GM21576 (cell line): ENCODE results near the gene MPRIP.

Source experiments
- ATAC-seq: cut with Tn5 transposase; IDR thresholded peaks from one replicate; pipeline ENCODE4 v1.9.1; 2021; ENCODE audit warnings: mild to moderate bottlenecking, moderate library complexity; ENCODE audit not compliant: unreplicated experiment

Gene MPRIP

DNA sequence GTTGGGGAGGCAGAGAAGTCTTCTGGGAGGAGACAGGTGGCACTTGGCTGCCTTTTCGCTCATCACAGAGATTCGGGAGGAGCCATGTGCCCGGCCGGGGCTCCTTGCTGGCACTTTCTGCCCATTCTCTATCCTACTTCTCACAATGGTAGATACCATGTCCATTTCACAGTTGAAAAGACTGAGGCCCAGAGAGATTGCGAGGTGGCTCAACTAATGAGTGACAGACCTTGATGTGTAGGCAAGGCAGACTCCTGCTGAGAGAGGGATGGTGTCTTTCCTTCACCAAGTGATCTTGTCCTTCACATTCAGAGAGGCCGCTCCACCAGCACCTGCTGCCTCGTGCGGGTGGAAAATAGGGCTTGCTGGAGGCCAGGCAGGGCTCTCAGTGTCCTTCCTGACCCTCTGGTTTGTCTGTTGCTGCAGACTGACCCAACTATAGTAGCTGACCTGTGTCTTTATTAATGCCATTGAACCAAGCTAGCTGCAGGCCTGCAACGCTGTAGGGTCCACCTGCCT, 42.1 kb downstream of the MPRIP start:
- no peak for ATAC-seq

DNA sequence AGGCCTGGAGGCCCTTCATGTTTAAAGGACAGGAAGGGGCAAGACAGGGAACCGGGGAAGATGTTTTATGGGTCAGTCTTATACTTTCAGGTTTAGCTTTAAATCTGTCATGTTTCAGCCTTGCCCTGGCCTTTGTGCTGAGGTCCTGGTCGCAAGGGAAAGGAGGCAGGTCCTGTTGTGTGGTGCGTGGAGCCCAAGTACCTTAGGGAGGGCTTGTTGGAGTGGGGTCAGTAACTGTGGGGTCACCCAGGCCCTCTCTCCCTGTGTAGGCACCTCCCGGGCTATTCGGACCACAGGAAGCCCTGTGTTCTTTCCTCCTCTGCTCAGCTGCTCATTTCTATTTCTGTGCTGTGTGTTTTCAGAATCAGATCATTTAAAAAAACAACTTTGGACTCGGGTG, 42.7 kb downstream of the MPRIP start:
- ATAC-seq, result no peak

DNA sequence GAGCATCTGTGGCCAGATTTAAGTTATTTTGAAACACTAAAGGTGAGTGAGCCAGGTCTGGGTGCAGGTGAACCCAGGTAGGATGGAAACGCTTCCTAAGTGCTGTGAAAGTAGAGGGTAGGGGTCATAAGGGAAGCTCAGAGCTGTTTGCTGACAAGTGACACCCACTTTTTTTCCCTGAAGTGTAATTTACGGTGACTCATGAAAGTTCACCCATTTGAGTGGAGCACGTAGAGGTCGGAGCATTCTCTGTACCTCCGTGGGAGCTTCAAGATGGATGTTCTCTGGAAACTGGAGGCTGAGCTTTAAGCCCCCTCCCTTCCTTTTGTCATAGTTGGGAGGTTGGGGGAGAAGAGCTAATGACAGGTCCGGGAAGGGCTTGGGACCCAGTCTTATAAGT, 44.3 kb downstream of the MPRIP start:
- no peak for ATAC-seq

DNA sequence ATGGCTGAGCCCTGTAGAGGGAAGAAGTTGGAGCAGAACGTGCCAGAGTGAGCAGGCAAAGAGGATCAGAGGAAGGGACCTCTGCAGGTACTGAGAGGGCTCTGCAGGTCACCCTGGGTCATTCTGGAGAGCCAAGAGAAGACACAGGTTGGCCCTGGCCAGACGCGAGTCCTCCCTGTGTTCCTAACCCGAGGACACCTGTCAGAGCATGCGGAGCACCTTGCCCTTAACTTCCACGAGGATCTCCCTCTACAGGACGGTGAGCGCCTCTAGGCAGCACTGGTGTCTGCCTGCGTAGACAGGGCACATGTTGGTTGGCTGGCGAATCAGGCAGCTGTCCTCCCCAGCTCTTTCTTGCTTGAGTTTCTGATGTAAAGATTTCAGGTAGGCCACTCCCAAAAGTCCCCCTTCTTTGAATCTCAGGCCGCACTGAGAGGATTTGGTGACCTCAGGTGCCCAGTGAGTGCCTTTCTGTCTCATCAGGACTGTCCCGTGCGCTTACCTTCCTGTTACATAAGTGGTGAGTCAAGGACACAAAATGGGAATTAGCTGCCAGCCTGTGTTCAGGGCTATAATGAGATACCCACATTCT, 45.3 kb downstream of the MPRIP start:
- ATAC-seq, result no peak

DNA sequence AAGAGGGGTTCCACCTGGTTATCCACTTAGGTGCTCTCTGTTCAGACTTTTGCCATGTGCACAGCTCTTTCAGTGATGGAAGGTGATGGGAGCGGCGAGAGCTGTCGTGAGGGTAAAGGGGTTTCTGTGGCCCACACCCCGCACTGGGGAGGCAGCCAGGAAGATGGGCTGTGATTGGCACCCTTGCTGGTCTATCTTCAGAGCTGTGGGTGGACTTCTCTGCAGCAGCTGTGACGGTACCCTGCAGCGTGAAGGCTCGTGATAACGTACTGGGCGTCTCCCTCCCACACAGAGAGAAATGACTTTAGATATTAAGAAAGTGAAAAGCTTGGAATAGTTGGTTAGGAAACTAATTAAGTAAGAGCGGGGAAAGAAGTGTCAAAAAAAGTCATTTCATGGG, 45.8 kb downstream of the MPRIP start:
- ATAC-seq, result no peak

DNA sequence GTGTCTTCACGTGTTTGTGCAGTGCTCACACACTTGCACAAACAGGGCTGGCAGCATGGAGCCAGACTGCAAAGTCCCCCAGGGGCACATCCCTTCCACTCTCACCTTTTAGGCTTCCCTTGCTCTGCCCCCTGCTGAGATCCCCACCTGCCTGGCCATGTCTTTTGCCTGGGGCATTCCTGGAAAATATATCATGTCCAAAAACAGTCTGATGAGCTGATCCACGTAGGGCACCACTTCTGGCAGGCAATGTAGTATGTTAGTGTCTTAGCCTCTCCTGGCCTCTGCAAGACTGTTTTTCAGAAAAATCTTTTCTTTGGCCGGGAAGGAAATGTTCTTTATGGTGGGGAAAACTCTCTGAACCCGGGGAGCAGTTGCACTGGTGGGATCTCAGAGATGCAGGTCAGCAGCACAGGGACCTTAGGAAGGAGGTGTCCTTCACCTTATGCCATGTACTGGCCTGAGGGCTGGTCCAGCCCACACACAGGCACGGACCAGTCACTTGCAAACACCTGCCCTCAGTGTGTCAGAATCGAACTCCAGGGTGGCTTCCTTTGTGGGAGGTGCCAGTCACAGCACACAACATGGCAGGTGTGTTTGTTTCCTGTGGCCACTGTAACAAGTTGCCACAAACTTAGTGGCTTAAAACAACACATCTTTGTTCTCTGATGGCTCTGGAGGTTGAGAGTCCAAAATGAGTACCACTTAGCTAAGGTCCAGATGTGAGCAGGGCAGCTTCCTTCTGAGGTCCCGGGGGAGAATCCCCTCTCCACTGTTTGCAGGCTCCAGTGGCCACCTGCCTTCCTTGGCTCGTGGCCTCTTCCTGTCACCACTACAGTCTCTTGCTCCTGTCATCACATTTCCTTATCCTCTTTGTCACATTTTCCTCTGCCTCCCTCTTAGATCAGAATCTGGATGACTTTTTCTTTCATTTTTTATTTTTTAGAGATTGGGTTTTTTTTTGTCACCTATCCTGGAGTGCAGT, 46.6 kb downstream of the MPRIP start:
- no peak for ATAC-seq

DNA sequence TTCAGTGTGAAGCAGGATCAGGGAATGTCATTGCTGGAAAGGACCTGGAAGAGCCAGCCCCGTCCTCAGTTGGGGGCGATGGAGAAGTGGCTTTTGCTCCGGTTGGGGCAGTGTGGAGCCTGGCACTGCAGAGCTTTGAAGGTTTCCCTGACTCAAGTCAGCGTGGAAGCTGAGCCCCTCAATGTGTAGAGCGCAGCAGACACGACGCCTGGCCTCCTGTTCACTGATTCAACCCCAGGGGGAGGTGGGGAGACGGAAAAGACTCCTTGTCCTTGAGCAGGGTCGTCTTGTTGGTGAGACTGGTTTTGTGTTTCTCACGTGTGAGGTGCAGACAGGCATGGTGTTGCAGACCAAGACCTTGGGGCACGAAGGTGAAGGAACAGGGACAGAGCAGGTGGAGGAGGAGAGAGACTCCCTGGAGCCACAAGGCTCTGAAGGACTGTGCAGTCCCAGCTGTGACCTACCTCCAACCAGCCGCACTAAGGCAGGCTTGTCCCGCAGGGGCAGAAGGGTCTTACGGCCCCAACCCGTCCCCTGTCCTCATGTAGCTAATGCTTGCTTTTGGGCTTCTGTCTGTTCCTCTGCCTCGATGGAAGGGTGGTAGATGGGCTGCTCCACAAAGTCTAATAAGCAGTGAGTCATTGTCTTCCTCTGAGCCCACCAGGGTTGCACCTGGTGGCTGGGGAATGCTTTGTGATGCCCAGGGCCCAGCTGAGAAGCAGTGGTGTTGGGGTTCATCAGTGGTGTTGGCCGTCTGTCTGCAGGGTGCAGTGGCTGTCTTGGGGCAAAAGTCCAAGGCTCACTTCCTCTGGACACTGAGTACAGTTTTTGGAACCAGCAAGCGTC, 47.8 kb downstream of the MPRIP start:
- ATAC-seq, result no peak

DNA sequence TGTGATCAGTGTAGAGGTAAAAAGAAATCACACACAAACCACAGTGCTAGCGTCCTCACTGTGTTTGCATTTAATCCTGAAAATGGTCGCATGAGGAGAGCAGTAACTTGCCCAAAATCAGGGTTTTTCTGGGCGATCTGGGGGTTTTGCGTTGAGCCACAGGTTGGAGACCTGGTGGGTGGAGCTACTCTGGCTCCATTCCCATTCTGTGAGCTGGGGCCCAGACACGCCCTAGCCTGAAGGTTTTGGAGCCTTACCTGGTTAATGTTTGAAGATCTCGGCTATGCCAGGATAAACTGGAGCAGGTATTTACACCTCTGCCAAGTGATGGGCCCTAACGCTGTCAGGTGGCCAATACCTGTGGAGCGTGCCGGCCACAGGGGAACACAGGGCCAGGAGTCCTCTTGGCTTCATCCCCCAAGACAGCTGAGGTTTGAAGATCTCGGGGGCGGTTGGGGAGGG, 48.4 kb downstream of the MPRIP start:
- ATAC-seq, result no peak

DNA sequence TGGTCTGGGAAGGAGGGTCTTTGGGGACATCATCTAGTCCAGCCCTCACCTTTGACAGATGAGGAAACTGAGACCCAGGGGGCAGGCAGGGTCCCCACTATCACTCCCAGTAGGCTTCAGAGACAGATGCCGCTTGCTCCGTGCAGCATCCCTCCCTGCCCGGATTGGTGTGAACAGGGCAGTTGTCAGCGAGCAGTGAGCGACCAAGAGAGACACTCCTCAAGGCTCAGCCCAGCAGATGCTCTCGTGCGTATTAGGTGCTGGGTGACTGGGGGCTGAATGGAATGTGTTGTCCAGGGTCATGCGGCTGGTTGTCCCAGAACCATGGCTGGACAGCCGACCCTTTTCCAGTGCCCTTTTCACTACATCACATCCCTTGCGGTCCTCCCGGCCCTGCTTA, 49.0 kb downstream of the MPRIP start:
- no peak for ATAC-seq

DNA sequence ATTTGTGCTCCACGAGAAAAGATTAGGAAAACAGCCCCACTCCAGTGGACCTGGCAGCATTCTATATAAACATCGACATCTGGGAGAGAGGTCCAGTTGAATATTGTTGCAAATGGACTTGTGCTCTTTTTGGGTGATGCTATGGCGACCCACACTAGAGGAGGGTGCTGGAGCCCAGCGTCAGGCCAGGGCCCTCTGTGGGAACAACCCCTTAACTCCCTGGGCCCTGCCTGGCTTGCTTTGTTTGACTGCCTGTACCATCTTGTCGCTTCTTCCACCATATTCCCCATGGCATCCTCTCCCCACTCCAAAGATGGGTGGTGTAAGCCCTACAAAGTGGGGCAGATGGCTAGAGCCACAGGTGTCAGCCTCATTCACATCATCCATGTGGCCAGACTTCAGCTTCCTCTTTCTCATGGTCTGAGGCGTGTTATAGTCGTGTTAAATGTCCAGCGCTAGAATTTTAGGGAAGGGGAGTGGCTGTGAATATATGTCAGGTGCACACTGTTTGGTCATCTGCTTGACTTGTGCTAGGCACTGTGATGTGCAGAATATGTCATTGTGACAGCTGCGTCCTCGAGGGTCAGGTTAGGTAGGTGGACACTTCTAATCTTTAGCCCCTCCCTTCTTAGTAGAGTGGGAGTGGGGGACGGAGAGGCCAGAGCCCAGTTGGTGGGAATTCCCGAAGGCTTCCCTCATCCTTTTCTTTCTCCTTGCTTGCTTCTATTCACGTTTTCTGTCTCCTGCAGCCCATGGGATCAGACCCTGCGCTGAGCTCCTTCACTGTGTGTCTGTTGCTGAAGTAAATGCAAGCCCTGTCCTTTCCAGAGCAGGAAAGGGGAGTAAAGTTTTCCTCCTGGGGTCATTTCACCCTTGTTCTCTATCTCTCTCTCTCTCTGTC, 49.8 kb downstream of the MPRIP start:
- no peak for ATAC-seq

DNA sequence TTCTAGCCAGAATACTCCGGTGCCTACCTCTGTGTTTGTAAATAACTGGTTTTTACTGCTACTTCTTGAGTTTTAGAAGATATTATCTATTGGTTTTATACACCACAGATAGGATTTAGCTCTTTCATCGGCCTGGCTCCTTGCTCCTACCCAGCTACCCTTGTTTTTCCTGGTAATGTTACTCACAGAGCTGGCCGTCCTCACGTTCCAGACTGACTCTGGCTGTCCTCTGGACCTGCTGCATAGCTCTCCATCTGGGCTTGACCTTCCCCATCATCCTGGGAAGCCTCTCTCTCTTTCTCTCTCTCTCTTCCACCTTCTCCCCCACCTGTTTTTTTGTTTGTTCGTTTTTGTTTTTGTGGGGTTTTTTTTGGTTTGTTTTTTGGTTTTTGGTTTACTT, 51.5 kb downstream of the MPRIP start:
- ATAC-seq, result no peak

DNA sequence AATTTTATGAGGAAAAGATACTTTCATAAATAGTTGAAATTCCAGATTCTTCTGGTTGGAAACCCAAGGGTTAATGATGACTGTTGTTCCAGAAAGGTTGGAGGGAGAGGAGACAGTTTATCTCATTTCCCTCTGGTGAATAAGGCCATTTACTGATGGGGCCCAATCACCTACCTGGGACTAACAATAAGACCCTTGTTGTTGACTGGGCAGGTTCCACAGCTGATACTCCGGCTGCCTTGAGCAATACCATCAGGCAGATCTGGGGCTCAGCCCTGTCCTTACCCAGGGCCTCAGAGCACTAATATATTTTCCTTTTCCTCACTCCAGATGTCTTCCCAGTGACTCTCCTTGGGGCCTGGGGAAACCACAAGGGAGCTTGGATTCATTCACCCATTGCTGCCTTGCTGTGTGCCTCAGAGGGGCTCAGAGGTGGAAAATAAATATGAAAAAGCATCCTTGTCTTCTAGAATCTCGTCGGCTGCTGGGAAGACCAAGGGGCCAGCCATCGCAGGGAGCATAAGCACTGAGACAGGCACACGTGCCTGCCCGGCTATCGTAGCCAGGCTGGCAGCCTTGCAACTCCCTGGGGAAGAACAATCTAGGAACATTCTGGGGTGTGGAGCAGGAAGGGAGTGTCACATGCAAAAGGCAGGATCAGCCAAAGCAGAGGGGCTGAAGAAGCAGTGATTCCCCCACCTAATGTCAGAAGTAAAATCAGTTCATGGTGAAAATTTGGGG, 54.4 kb downstream of the MPRIP start:
- ATAC-seq, result no peak

DNA sequence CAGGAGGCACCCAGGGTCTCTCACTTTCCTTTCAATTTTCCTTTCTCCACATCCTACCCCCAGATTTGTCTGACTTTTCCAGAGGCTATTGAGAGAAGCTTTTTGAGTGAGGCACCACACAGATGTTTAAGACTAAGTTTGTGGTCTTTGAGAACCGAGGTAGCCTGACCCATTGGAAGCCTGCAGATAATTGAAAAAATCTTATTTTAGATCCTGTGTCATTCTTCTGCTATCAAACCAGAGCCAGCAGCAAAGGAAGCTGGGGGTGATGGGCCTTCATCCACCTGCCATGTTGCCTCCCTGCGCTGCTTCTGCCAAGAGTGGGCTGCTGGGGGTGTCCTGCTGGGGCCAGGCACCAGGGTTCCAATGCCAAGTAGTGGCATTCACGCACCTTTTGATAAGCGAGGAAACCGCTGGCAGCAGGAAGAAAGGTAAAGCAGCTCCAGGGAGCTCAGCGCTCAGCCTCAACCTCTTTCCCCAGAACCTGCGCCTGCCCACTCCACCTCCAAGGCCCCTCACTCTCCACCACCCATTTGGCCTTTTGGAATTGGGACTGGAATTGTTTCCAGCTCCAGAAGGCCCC, 55.6 kb downstream of the MPRIP start:
- no peak for ATAC-seq

DNA sequence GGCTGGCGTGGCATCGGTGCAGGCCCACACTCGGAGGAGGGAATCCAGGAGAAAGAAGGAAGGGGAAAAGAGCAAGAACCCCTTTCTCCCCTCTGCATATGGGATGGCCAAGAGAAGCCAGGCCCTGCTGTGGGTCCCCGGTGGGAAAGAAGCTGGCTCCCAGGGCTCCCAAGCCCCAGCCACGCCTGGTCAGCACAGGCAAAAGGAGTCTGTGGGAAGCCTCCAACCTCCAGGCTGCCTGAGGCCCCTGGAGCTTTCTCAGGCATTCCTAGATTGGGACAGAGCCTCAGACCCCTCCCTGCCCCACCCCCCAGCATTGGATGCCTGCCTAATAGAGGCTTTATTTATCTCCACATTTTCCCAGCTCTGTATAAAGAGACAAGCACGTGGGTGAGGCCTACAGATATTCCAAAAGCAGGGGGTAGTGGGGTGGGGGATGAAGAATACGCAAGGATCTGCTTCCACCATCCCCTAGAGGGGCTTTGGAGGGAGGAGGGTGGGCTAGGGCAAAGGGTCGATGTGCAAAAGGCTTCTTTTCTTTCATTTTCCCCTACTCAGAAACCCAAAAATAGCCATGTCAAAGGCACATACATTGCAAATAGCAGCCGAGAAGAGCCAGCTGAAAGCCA, 56.4 kb downstream of the MPRIP start:
- ATAC-seq, result no peak

DNA sequence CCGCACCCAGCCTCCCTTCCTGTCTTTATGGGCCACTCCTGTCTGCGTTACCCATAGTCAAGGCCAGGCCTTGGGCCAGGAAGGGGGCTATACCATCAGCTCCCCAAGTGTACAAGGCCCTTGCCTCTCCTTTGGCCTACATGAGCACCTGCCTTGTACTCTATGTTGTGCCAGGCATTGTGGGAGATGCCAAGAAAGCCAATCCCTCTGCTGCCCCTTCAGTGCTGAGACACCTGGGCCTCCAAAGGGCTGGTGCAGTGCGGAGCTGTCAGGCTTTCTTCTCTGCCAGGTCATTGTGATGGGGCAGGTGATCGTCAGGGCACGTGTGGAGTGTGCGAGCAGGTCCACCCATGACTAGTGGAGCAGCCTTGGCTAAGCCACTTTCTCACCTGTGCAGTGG, 59.9 kb downstream of the MPRIP start:
- no peak for ATAC-seq

DNA sequence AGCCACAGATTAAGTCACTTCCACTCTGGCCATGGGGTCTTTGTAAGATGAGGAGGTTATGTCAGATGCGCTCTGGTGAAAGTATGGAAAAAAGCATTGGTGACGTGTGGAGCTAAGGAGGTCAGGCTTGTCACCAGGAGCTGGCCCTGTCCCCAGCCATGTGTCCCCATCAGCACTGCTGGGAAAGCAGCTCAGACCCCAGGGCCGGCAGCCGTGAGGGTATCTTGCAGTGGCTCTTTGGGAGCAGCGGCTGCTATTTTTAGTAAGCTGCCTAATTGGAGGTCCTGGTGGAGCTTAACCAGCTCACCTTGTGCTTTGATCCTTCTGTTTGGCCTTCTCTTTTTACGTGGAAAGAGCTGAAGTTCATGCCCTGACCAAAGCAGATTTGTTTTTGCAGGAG, 60.9 kb downstream of the MPRIP start:
- no peak for ATAC-seq

DNA sequence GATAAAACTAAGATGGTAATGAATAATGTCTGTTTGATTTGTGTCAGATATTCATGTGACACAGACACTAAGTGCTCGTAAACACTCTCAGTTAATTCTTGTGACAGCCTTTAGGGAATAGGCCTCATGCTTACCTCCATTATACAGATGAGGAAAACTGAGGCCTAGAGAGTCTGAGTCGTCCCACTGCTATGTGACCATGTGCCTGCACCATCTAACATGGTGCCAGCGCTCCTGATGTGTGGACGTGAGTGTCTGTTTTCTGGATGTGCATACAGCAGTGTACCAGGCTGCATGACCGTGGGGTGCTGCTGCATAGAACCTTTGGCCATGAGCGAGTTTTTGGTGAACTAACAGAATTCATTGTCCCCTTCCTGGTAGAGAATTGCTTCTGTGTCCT, 61.8 kb downstream of the MPRIP start:
- ATAC-seq, result no peak

DNA sequence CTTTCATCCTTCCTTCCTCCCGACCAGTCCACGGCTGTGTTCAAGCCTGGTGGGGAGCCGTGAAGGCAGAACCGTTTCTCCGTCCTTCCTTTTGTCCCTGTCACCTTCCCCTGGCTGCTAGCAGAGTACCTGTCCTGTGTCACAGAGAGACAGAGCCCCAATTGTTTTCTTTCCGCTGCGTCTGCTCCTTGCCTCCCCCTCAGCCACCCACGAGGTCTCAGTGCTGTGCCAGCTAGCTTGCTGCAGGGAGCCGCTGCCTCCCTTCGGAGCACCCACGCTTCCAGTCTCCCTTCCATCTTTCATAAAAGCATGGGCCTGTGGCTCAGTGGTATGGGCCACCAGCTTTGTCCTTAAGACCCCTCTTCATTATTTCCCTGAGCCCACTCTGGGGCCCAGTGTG, 62.2 kb downstream of the MPRIP start:
- no peak for ATAC-seq

DNA sequence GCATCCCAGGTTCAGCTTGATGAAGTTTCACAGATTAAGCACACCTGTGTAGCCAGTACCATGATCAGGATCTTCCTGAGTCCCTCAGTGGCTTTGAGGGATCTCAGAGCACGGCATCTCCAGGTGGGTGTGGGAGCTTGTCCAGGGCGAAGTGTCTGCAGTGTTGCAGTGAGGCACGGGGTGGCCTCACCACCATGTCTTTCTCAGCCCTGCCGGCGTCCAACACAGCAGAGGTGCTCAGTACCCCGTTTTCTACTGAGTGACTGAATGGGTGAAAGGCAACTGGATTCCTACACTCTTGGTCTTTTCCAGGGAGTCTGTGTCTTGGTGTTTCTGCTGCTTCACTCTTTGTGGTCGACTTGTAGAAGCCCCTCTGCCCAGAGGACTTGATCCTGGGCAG, 63.7 kb downstream of the MPRIP start:
- no peak for ATAC-seq
